GM12873 (cell line): ENCODE results near the gene SMYD3.

Experiments used
- TF ChIP-seq, protein P1 (sequence below): IDR thresholded peaks from 2 replicates; pipeline ENCODE4 v1.5.1; 2012; ENCODE audit warnings: low read depth, mild to moderate bottlenecking, moderate library complexity, low read length, control low read depth; ENCODE audit not compliant: insufficient read depth; ENCODE audit errors: missing control alignments

SMYD3 gene

DNA sequence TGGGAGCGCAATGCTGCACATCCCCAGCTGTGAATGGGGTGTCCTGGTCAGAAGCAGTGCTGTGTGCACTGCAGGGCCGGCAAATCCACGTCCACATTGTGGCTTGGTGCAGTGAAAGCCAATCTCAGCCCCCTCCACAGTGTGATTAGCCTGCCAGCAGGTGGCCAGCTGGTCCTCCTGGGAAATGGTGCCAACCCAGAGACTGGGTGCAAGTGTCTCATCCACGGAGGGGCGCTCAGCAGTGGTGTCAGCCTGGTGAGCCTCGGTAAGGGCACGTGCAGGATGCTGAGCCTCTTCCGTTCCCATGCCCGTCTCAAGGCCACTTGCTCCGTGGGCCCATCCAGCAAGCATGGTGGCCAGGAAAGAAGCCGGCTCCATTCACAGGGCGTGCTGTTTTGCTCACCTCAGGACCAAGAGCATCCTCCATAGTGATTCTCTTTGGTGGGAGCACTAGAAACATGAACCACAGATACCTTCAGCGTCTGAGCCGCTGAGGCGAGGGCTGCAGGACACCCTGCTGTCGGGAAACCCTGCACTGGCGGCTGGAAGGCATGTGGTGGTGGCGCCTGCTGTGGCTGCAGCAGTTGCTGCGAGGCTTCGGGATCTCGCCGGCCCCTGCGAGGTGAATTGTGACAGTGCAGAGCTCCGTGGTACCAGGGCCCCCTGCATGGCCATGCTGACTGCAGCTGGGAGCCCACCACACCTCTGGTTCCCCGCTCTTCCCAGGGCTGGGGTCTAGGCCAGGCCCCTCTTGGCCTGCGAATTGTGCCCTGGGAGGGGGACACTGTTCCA, 2.0 kb upstream of the SMYD3 start:
- TF ChIP-seq, protein P1, sequence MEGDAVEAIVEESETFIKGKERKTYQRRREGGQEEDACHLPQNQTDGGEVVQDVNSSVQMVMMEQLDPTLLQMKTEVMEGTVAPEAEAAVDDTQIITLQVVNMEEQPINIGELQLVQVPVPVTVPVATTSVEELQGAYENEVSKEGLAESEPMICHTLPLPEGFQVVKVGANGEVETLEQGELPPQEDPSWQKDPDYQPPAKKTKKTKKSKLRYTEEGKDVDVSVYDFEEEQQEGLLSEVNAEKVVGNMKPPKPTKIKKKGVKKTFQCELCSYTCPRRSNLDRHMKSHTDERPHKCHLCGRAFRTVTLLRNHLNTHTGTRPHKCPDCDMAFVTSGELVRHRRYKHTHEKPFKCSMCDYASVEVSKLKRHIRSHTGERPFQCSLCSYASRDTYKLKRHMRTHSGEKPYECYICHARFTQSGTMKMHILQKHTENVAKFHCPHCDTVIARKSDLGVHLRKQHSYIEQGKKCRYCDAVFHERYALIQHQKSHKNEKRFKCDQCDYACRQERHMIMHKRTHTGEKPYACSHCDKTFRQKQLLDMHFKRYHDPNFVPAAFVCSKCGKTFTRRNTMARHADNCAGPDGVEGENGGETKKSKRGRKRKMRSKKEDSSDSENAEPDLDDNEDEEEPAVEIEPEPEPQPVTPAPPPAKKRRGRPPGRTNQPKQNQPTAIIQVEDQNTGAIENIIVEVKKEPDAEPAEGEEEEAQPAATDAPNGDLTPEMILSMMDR: no peak

DNA sequence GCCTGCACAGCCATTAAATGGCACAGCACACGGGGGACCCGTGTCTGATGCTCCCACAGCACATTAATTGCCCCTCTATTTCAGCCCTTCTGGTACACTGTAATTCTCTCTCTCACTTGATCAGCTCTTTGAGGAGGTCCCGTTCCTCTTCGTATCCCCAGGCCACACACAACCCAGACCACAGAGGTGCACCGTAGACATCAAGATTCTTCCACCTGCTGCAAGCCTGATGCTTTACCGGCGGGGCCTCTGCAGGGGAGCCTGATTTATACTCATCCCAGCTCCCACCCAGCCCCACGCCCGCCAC, 759 bp downstream of the SMYD3 start:
- TF ChIP-seq, protein P1: no peak

DNA sequence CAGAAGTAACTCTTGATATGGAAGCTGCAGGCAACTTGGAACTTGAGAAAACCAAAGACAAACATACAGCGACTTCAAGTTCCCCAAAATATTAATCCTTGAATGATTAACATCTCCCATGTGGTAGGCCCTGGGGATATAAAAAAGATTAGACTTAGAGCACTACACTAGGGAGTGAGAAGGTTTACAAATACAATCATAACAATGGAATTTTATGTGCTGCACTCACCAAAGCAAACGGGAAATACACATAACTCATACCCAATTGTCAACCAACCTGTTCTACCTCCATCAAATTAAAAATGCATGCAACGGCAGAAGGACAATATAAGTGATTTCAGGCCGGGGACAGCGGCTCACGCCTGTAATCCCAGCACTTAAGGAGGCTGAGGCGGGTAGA, 3.7 kb downstream of the SMYD3 start:
- TF ChIP-seq, protein P1: no peak

DNA sequence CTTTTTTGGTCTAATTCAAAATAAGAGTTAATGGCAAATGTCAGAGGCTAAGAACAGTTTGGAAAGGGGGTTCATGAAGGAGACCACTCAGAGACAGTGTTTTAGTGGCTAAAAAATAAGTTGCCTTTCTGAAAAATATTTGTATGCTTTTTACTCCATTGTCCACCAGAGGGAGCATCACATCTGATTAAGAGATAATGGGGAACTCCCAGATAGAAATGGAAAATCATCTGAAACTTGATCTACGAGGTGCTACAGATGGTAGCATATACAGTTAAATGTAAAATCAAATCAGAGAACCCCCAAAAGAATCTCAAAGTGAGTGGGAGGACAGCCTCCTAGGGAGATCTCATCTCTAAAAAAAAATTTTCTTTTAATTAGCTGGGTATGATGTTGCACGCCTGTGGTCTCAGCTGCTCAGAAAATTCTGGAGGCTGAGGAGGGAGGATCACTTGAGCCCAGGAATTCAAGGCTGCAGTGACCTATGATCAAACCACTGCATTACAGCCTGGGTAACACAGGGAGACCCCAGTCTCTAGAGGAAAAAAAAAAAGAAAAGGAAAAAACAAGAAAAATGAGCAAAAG, 9.7 kb downstream of the SMYD3 start:
- TF ChIP-seq, protein P1: peak; percentile 62

DNA sequence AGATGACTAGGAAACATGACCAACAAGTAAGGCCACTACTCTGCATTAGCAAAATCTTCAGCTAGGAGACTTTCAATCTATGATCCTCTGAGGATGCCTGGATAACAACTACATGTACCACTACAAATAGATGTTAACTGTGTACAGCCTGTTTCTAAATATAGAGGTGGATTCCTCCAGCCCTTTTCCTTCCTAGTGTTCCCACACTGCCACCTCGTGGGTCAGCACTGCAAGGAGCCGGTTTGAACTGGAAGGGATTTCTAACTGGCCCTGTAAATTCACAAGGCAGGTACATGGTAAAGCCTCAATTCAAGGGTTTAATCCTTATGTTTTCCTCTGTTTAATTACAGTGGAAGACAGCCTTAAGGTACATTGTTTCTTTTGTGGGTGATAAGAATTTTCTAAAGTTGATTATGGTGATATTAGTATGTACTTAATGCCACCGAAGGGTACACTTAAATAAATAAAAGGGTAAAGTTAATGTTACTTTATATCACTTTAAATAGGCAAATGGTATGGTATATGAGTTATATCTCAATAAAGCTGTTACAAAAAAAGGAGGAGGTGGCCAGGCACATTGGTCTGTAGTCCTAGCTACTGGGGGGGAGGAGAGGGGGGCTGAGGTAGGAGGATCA, 14.4 kb downstream of the SMYD3 start:
- TF ChIP-seq, protein P1: peak; percentile 67

DNA sequence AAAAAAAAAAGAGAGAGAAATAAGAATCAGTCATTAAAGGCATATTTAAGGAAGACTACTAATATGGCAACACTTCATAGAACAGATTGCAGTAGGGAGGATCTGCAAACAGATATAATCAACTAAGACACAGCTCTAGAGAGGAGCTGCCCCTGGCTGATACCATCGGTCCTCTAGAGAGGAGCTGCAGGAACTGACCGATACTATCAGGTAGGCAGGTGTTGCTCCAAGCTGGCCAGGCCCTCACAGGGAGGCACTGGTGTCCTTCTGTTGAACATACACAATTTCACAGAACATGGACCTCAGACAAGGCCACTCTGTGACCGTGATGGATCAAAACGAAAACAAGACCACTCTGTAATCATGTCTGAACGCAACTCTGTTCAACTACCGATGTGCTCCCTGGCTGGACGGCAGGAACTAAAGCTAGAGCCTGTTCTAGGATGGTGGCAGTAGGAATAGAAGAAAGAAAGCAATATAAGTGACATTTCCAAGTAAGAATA, 15.5 kb downstream of the SMYD3 start:
- TF ChIP-seq, protein P1: no peak

DNA sequence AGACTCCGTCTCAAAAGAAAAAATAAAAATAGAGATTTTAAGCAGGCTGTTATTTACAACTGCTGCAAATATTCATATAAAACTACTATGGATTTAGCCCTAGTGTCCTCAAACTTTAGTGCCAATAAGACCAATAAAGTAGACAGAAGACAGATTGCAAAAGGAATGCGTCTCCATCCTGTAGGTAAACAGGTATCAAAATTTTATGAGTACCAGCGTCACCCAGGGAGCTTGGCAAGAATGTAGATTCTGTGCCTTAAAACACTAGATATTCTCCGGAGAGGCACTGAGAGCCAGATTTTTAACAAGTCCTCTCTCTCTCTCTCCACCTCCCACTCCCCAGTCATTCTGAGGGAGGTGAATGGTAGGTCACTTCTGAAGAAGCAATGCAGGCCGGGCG, 18.4 kb downstream of the SMYD3 start:
- TF ChIP-seq, protein P1: no peak
